ENCODE data around the gene TSPAN33.

Gene TSPAN33

GRCh38 chr7:129147731-129148130 lies 3.2 kb downstream of the TSPAN33 start:
- Histone ChIP-seq H3K4me3 (ENCODE audit: insufficient read depth in 1 of 2, low read depth in 1 of 2, low read length in 2 of 2) (no peak overlapping the region), H2AK5ac (ENCODE audit: low read length, severe bottlenecking) (no peak overlapping the region)
- 84% methylated on average over 3 of the region's 3 CpGs for WGBS

GRCh38 chr7:129149511-129149910 lies 5.0 kb downstream of the TSPAN33 start:
- DNase-seq = no peak
- Histone ChIP-seq H3K79me1 (replicated peaks; ENCODE audit: low read length, poor library complexity, severe bottlenecking) (peaks cover 2% of the 10 kb centered on the region), H2BK15ac (ENCODE audit: low read depth, poor library complexity, severe bottlenecking) (no peak overlapping the region), H2BK5ac (ENCODE audit: low read depth, low read length, poor library complexity, severe bottlenecking) (no peak overlapping the region), H2AK5ac (ENCODE audit: low read length, severe bottlenecking) (no peak overlapping the region), H3K4me3 (ENCODE audit: insufficient read depth in 1 of 2, low read depth in 1 of 2, low read length in 2 of 2) (no peak overlapping the region), H3K27ac (ENCODE audit: low read length, poor library complexity, severe bottlenecking) (no peak overlapping the region), H3K27me3 (ENCODE audit: control insufficient read depth in 1 of 2, insufficient read depth in 1 of 2, low read length in 2 of 2) (peaks cover 39 to 87% of the 10 kb centered on the region in 2 experiments), H3K14ac (ENCODE audit: low read length in 2 of 2) (no peak overlapping the region), H2AFZ (ENCODE audit: low read depth, low read length) (no peak overlapping the region), H4K8ac (ENCODE audit: low read length) (no peak overlapping the region), H2BK12ac (ENCODE audit: low read length in 2 of 2) (no peak overlapping the region), H3K4me1 (ENCODE audit: control insufficient read depth, insufficient read depth, low read depth, low read length) (peaks cover 7% of the 10 kb centered on the region), H3K23ac (ENCODE audit: low read length in 2 of 2) (no peak overlapping the region), H4K91ac (ENCODE audit: low read length) (no peak overlapping the region), H2BK120ac (ENCODE audit: low read depth, low read length) (no peak overlapping the region), H3K36me3 (ENCODE audit: control insufficient read depth in 1 of 2, insufficient read depth in 2 of 2, low read depth in 1 of 2, low read length in 2 of 2) (no peaks in the 10 kb centered on the region), H3K4ac (ENCODE audit: low read depth in 1 of 2, low read length in 2 of 2) (no peak overlapping the region), H3K4me2 (ENCODE audit: low read length, poor library complexity, severe bottlenecking) (no peak overlapping the region), H3K9me3 (ENCODE audit: control insufficient read depth, low read length) (no peaks in the 10 kb centered on the region), H3K9ac (ENCODE audit: low read length) (no peak overlapping the region), H3K18ac (ENCODE audit: low read depth in 1 of 2, low read length in 2 of 2) (no peak overlapping the region)
- WGBS = 81% methylated on average over 6 of the region's 8 CpGs

More at GRCh38 chr7:129147731-129148130, 3.2 kb downstream of the TSPAN33 start:
- H2BK12ac ChIP-seq (ENCODE audit: low read length in 2 of 2) = no peak overlapping the region
- H2AFZ ChIP-seq (ENCODE audit: low read depth, low read length) = no peak overlapping the region
- no peak overlapping the region for H3K4ac ChIP-seq (ENCODE audit: low read depth in 1 of 2, low read length in 2 of 2)
- H3K79me1 ChIP-seq (replicated peaks; ENCODE audit: low read length, poor library complexity, severe bottlenecking) = peaks cover 2% of the 10 kb centered on the region
- no peak overlapping the region for H4K91ac ChIP-seq (ENCODE audit: low read length)
- no peak overlapping the region for H3K9ac ChIP-seq (ENCODE audit: low read length)
- no peak overlapping the region for H3K14ac ChIP-seq (ENCODE audit: low read length in 2 of 2)
- no peak overlapping the region for H2BK120ac ChIP-seq (ENCODE audit: low read depth, low read length)
- DNase-seq = no peak
- H3K36me3 ChIP-seq (ENCODE audit: control insufficient read depth in 1 of 2, insufficient read depth in 2 of 2, low read depth in 1 of 2, low read length in 2 of 2) = no peaks in the 10 kb centered on the region
- peaks cover 55 to 94% of the 10 kb centered on the region in 2 experiments for H3K27me3 ChIP-seq (ENCODE audit: control insufficient read depth in 1 of 2, insufficient read depth in 1 of 2, low read length in 2 of 2)
- no peak overlapping the region for H3K18ac ChIP-seq (ENCODE audit: low read depth in 1 of 2, low read length in 2 of 2)
- H3K27ac ChIP-seq (ENCODE audit: low read length, poor library complexity, severe bottlenecking) = no peak overlapping the region
- H4K8ac ChIP-seq (ENCODE audit: low read length) = no peak overlapping the region
- no peaks in the 10 kb centered on the region for H3K9me3 ChIP-seq (ENCODE audit: control insufficient read depth, low read length)
- H3K23ac ChIP-seq (ENCODE audit: low read length in 2 of 2) = no peak overlapping the region
- H3K4me1 ChIP-seq (ENCODE audit: control insufficient read depth, insufficient read depth, low read depth, low read length) = peaks cover 12% of the 10 kb centered on the region
- H2BK15ac ChIP-seq (ENCODE audit: low read depth, poor library complexity, severe bottlenecking) = no peak overlapping the region
- no peak overlapping the region for H2BK5ac ChIP-seq (ENCODE audit: low read depth, low read length, poor library complexity, severe bottlenecking)
- H3K4me2 ChIP-seq (ENCODE audit: low read length, poor library complexity, severe bottlenecking) = no peak overlapping the region

GRCh38 chr7:129150199-129150996 lies 5.9 kb downstream of the TSPAN33 start:
- no peak overlapping the region for H2AK5ac ChIP-seq (ENCODE audit: low read length, severe bottlenecking)
- H3K4ac ChIP-seq (ENCODE audit: low read depth in 1 of 2, low read length in 2 of 2) = no peak overlapping the region
- WGBS = 52% methylated on average over 6 of the region's 8 CpGs
- H3K4me2 ChIP-seq (ENCODE audit: low read length, poor library complexity, severe bottlenecking) = no peak overlapping the region
- H3K4me3 ChIP-seq (ENCODE audit: insufficient read depth in 1 of 2, low read depth in 1 of 2, low read length in 2 of 2) = no peak overlapping the region
- no peak overlapping the region for H2BK5ac ChIP-seq (ENCODE audit: low read depth, low read length, poor library complexity, severe bottlenecking)
- H2BK15ac ChIP-seq (ENCODE audit: low read depth, poor library complexity, severe bottlenecking) = no peak overlapping the region
- no peak overlapping the region for H2BK12ac ChIP-seq (ENCODE audit: low read length in 2 of 2)
- H4K8ac ChIP-seq (ENCODE audit: low read length) = no peak overlapping the region
- peaks cover 2% of the 10 kb centered on the region for H3K79me1 ChIP-seq (replicated peaks; ENCODE audit: low read length, poor library complexity, severe bottlenecking)
- no peak overlapping the region for H3K18ac ChIP-seq (ENCODE audit: low read depth in 1 of 2, low read length in 2 of 2)
- H3K36me3 ChIP-seq (ENCODE audit: control insufficient read depth in 1 of 2, insufficient read depth in 2 of 2, low read depth in 1 of 2, low read length in 2 of 2) = no peaks in the 10 kb centered on the region
- H4K91ac ChIP-seq (ENCODE audit: low read length) = no peak overlapping the region
- no peak overlapping the region for H2AFZ ChIP-seq (ENCODE audit: low read depth, low read length)
- H3K4me1 ChIP-seq (ENCODE audit: control insufficient read depth, insufficient read depth, low read depth, low read length) = peaks cover 2% of the 10 kb centered on the region
- H3K9me3 ChIP-seq (ENCODE audit: control insufficient read depth, low read length) = no peaks in the 10 kb centered on the region
- no peak overlapping the region for H3K14ac ChIP-seq (ENCODE audit: low read length in 2 of 2)
- no peak overlapping the region for H3K23ac ChIP-seq (ENCODE audit: low read length in 2 of 2)
- no peak overlapping the region for H3K9ac ChIP-seq (ENCODE audit: low read length)
- H3K27ac ChIP-seq (ENCODE audit: low read length, poor library complexity, severe bottlenecking) = no peak overlapping the region
- peaks cover 35 to 85% of the 10 kb centered on the region in 2 experiments for H3K27me3 ChIP-seq (ENCODE audit: control insufficient read depth in 1 of 2, insufficient read depth in 1 of 2, low read length in 2 of 2)
- no peak overlapping the region for H2BK120ac ChIP-seq (ENCODE audit: low read depth, low read length)
- no peak for DNase-seq

- H2BK15ac ChIP-seq (ENCODE audit: low read depth, poor library complexity, severe bottlenecking) = no peak overlapping the region
- no peak overlapping the region for H2BK12ac ChIP-seq (ENCODE audit: low read length in 2 of 2)
- no peak overlapping the region for H3K18ac ChIP-seq (ENCODE audit: low read depth in 1 of 2, low read length in 2 of 2)
- DNase-seq = no peak
- H3K9ac ChIP-seq (ENCODE audit: low read length) = no peak overlapping the region
- no peak overlapping the region for H2BK5ac ChIP-seq (ENCODE audit: low read depth, low read length, poor library complexity, severe bottlenecking)
- H3K4me3 ChIP-seq (ENCODE audit: insufficient read depth in 1 of 2, low read depth in 1 of 2, low read length in 2 of 2) = no peak overlapping the region
- peaks cover 7 to 63% of the 10 kb centered on the region in 2 experiments for H3K27me3 ChIP-seq (ENCODE audit: control insufficient read depth in 1 of 2, insufficient read depth in 1 of 2, low read length in 2 of 2)
- no peak overlapping the region for H2BK120ac ChIP-seq (ENCODE audit: low read depth, low read length)
- 93% methylated on average over 9 of the region's 9 CpGs for WGBS
- H3K27ac ChIP-seq (ENCODE audit: low read length, poor library complexity, severe bottlenecking) = no peak overlapping the region
- H3K4me2 ChIP-seq (ENCODE audit: low read length, poor library complexity, severe bottlenecking) = no peak overlapping the region
- no peaks in the 10 kb centered on the region for H3K79me1 ChIP-seq (replicated peaks; ENCODE audit: low read length, poor library complexity, severe bottlenecking)
- no peak overlapping the region for H2AK5ac ChIP-seq (ENCODE audit: low read length, severe bottlenecking)
- no peaks in the 10 kb centered on the region for H3K9me3 ChIP-seq (ENCODE audit: control insufficient read depth, low read length)
- no peak overlapping the region for H4K91ac ChIP-seq (ENCODE audit: low read length)
- H3K23ac ChIP-seq (ENCODE audit: low read length in 2 of 2) = no peak overlapping the region
- peaks cover 0 to 6% of the 10 kb centered on the region in 2 experiments for H3K36me3 ChIP-seq (ENCODE audit: control insufficient read depth in 1 of 2, insufficient read depth in 2 of 2, low read depth in 1 of 2, low read length in 2 of 2)
- no peak overlapping the region for H2AFZ ChIP-seq (ENCODE audit: low read depth, low read length)
- H3K4ac ChIP-seq (ENCODE audit: low read depth in 1 of 2, low read length in 2 of 2) = no peak overlapping the region
- no peak overlapping the region for H3K14ac ChIP-seq (ENCODE audit: low read length in 2 of 2)
- peaks cover 11% of the 10 kb centered on the region for H3K4me1 ChIP-seq (ENCODE audit: control insufficient read depth, insufficient read depth, low read depth, low read length)
- no peak overlapping the region for H4K8ac ChIP-seq (ENCODE audit: low read length)
These were observed 13.1 kb downstream of the TSPAN33 start for GRCh38 chr7:129157651-129158050.

Data from mesenchymal stem cell (in vitro differentiated cells and primary cell).